Smooth muscle cell (in vitro differentiated cells): ENCODE data around the gene SLC27A3. TPM values are rescaled to one million over a fixed set of nuclear protein-coding genes. Genes with fewer than 3 reads are reported as not detected.

Source experiments
- DNase-seq: peaks from one replicate; lab custom pipeline; 2025; ENCODE audit not compliant: unreplicated experiment; lab: John Stamatoyannopoulos, UW
- H2AFZ ChIP-seq: fragments of 200-600 bp; sonication (generic); 2 replicates; pipeline ENCODE4 v1.6.0; 2016; ENCODE audit warnings: antibody characterized with exemption, low read depth, mild to moderate bottlenecking
- H3F3A ChIP-seq: fragments of 200-600 bp; sonication (generic); 2 replicates; pipeline ENCODE4 v1.6.0; 2017; ENCODE audit warnings: antibody characterized with exemption, low read depth
- H3K27ac ChIP-seq: fragments of 200-600 bp; sonication (generic); 2 replicates; pipeline ENCODE4 v1.5.1; 2016; ENCODE audit warnings: low read depth, mild to moderate bottlenecking
- H3K27me3 ChIP-seq: fragments of 200-600 bp; sonication (generic); 2 replicates; pipeline ENCODE4 v1.6.1; 2016; ENCODE audit warnings: low read depth, mild to moderate bottlenecking
- H3K36me3 ChIP-seq: fragments of 200-600 bp; sonication (generic); 2 replicates; pipeline ENCODE4 v1.5.1; 2016; ENCODE audit warnings: low read depth
- H3K4me1 ChIP-seq: fragments of 200-600 bp; sonication (generic); 2 replicates; pipeline ENCODE4 v1.5.1; 2016; ENCODE audit warnings: low read depth
- H3K4me2 ChIP-seq: fragments of 200-600 bp; sonication (generic); 2 replicates; pipeline ENCODE4 v1.6.0; 2016; ENCODE audit warnings: mild to moderate bottlenecking
- H3K4me3 ChIP-seq: fragments of 200-600 bp; sonication (generic); 2 replicates; pipeline ENCODE4 v1.5.1; 2016; ENCODE audit warnings: mild to moderate bottlenecking
- H3K79me2 ChIP-seq: fragments of 200-600 bp; sonication (generic); 2 replicates; pipeline ENCODE4 v1.6.0; 2016; ENCODE audit warnings: low read depth, mild to moderate bottlenecking
- H3K9ac ChIP-seq: fragments of 200-600 bp; sonication (generic); 2 replicates; pipeline ENCODE4 v1.6.0; 2016; ENCODE audit warnings: low read depth
- H3K9me3 ChIP-seq: fragments of 200-600 bp; sonication (generic); replicated peaks from 2 replicates; pipeline ENCODE4 v1.5.1; 2016; ENCODE audit warnings: low read depth
- H4K20me1 ChIP-seq: fragments of 200-600 bp; sonication (generic); 2 replicates; pipeline ENCODE4 v1.6.0; 2016; ENCODE audit warnings: low read depth
- CTCF ChIP-seq: fragments of 200-600 bp; sonication (generic); IDR thresholded peaks from 2 replicates; pipeline ENCODE4 v1.5.1; 2017; ENCODE audit warnings: borderline replicate concordance, mild to moderate bottlenecking, antibody characterized with exemption; ENCODE audit not compliant: insufficient read depth, poor library complexity, severe bottlenecking
- WGBS: methylation state at CpG from one replicate; pipeline ENCODE4 v1.1.7; 2016; ENCODE audit warnings: low lambda C conversion rate; 5-methylcytosine and 5-hydroxymethylcytosine counted together
- polyA plus RNA-seq: library from polyadenylated mRNA; unstranded; fragments of >200 nt; fragmentation: Nextera tagmentation; extraction: Ambion mirVana; gene quantifications from 2 replicates; pipeline ENCODE4 v1.2.1, GENCODE V29; 2016
- total RNA-seq: library from RNA; depleted of rRNA; stranded (reverse); fragments of >200 nt; gene quantifications from 2 replicates; pipeline ENCODE4 v1.2.3, GENCODE V29; 2014

SLC27A3 gene
- total and polyA plus RNA-seq, 2 experiments from 2014 or later = 21.3 to 41.0 TPM

GRCh38 chr1:153775458-153776327, 486 bp downstream of the SLC27A3 start:
- peaks cover 10% of the 10 kb centered on the region for H3K4me1 ChIP-seq
- H3K4me3 ChIP-seq = peak overlapping the region; percentile 70
- DNase-seq = peak; percentile 42
- 1% methylated on average over 61 of the region's 83 CpGs for WGBS
- no peaks in the 10 kb centered on the region for H4K20me1 ChIP-seq
- no peaks in the 10 kb centered on the region for H3K36me3 ChIP-seq
- no peak overlapping the region for H3K9ac ChIP-seq
- H3F3A ChIP-seq = peaks cover 18% of the 10 kb centered on the region
- no peak for TF ChIP-seq CTCF
- H3K9me3 ChIP-seq = no peaks in the 10 kb centered on the region
- H3K27me3 ChIP-seq = no peaks in the 10 kb centered on the region
- H2AFZ ChIP-seq = no peak overlapping the region
- H3K27ac ChIP-seq = no peak overlapping the region
- H3K4me2 ChIP-seq = peak overlapping the region; percentile 98
- peaks cover 10% of the 10 kb centered on the region for H3K79me2 ChIP-seq

- Histone ChIP-seq H3K4me3 (peak overlapping the region; percentile 70), H2AFZ (no peak overlapping the region)
These were observed 1.1 kb downstream of the SLC27A3 start for GRCh38 chr1:153776352-153776751.

GRCh38 chr1:153776845-153777370, 1.7 kb downstream of the SLC27A3 start:
- peaks cover 18% of the 10 kb centered on the region for H3F3A ChIP-seq
- no peaks in the 10 kb centered on the region for H4K20me1 ChIP-seq
- TF ChIP-seq CTCF = no peak
- H3K79me2 ChIP-seq = peaks cover 10% of the 10 kb centered on the region
- 89% methylated on average over 10 of the region's 10 CpGs for WGBS
- peaks cover 10% of the 10 kb centered on the region for H3K4me1 ChIP-seq
- H3K4me3 ChIP-seq = no peak overlapping the region
- DNase-seq = no peak
- no peak overlapping the region for H2AFZ ChIP-seq
- H3K27ac ChIP-seq = no peak overlapping the region
- H3K9me3 ChIP-seq = no peaks in the 10 kb centered on the region
- no peaks in the 10 kb centered on the region for H3K36me3 ChIP-seq
- peak overlapping the region; percentile 98 for H3K4me2 ChIP-seq
- H3K9ac ChIP-seq = no peak overlapping the region
- H3K27me3 ChIP-seq = no peaks in the 10 kb centered on the region

More at GRCh38 chr1:153776352-153776751, 1.1 kb downstream of the SLC27A3 start:
- Histone ChIP-seq H4K20me1 (no peaks in the 10 kb centered on the region), H3K9ac (no peak overlapping the region), H3F3A (peaks cover 18% of the 10 kb centered on the region), H3K9me3 (no peaks in the 10 kb centered on the region), H3K4me2 (peak overlapping the region; percentile 98), H3K4me1 (peaks cover 10% of the 10 kb centered on the region), H3K27me3 (no peaks in the 10 kb centered on the region), H3K27ac (no peak overlapping the region), H3K79me2 (peaks cover 10% of the 10 kb centered on the region), H3K36me3 (no peaks in the 10 kb centered on the region)
- no peak for DNase-seq
- no peak for TF ChIP-seq CTCF
- WGBS = 69% methylated on average over 10 of the region's 10 CpGs
